Measurements from ENCODE around the gene PRSS50. TPM values are rescaled to one million over a fixed set of nuclear protein-coding genes. Genes with fewer than 3 reads are reported as not detected.

PRSS50 gene
- total and polyA plus RNA-seq, 4 donors, result 0.02 to 0.33 (median 0.25) TPM; not detected in 1

DNA sequence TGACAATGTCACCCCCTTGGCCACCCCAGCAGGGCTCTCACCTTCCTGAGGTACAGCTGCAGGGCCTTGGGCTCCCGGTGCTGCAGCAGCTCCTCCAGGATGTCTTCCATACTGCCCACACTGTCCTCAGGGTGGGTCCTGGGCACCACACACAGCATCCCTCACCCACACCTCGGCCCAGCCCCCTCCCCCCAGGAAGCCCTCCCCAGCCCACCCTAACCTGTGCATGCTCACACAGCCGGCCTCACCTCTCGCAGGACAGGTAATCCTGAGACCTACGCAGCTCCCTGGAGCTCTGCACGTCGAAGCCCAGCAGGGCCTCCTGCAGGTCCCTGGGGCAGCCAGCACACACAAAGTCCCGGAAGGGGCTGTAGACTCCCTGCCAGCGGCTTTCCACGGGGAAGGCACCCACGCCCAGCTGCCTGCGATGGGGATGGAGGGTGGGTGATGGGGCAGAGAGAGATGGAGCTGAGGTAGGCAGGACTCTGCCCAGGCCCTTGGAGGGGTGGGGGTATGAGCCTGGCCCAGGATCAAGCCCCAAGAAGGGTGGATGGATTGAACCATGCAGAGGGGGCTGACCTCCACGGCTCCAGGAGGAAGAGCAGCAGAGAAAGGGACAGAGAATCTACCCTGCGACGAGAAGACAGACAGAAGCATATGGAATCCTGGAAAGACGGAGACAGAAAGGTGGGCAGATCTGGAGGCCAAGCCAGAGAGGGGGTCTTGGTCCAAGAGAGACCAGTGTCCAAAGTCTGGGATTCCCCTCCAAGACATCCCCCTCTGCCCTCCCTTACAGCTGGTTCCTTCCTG is 40.9 kb downstream of the PRSS50 start:
- no peak for DNase-seq (ENCODE audit: low spot score)
- Histone ChIP-seq H3K4me3 (ENCODE audit: low read depth in 1 of 3, low read length in 3 of 3) (no peak overlapping the region), H3K9me3 (ENCODE audit: control insufficient read depth in 4 of 4, low read length in 3 of 4) (no peaks in the 10 kb centered on the region), H3K4me1 (ENCODE audit: control insufficient read depth in 4 of 4, insufficient read depth in 4 of 4, low read length in 3 of 4) (peaks cover 5 to 16% (median 11%) of the 10 kb centered on the region in 4 donors), H3K36me3 (ENCODE audit: control insufficient read depth in 4 of 4, insufficient read depth in 3 of 4, low read depth in 1 of 4, low read length in 3 of 4) (peaks cover 0 to 8% (median 0%) of the 10 kb centered on the region in 4 donors), H3K9ac (ENCODE audit: low read depth in 1 of 2, low read length in 2 of 2) (no peak overlapping the region), H3K27ac (ENCODE audit: low read depth in 1 of 2, low read length in 2 of 2) (no peak overlapping the region), H3K27me3 (ENCODE audit: control insufficient read depth in 4 of 4, insufficient read depth in 4 of 4, low read length in 3 of 4) (no peaks in the 10 kb centered on the region)
- TF ChIP-seq REST (IDR thresholded peaks at IDR 0.05) (no peak), FOXA2 (IDR thresholded peaks at IDR 0.05) (no peak), ATF3 (IDR thresholded peaks at IDR 0.05) (no peak), RAD21 (IDR thresholded peaks at IDR 0.05) (no peak), EGR1 (IDR thresholded peaks at IDR 0.05; ENCODE audit: low read depth in 2 of 2) (no peak), YY1 (IDR thresholded peaks at IDR 0.05) (no peak), GABPA (IDR thresholded peaks at IDR 0.05 in 1 of 2, conservative IDR thresholded peaks at IDR 0.05 in 1 of 2) (no peak), FOXA1 (IDR thresholded peaks at IDR 0.05) (no peak), SP1 (IDR thresholded peaks at IDR 0.05) (no peak), RXRA (IDR thresholded peaks at IDR 0.05) (no peak), TAF1 (conservative IDR thresholded peaks at IDR 0.05) (no peak)
- TF ChIP-seq, protein P1, sequence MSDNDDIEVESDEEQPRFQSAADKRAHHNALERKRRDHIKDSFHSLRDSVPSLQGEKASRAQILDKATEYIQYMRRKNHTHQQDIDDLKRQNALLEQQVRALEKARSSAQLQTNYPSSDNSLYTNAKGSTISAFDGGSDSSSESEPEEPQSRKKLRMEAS (IDR thresholded peaks at IDR 0.05), result no peak
- 91% methylated on average over 16 of the region's 16 CpGs for WGBS

DNA sequence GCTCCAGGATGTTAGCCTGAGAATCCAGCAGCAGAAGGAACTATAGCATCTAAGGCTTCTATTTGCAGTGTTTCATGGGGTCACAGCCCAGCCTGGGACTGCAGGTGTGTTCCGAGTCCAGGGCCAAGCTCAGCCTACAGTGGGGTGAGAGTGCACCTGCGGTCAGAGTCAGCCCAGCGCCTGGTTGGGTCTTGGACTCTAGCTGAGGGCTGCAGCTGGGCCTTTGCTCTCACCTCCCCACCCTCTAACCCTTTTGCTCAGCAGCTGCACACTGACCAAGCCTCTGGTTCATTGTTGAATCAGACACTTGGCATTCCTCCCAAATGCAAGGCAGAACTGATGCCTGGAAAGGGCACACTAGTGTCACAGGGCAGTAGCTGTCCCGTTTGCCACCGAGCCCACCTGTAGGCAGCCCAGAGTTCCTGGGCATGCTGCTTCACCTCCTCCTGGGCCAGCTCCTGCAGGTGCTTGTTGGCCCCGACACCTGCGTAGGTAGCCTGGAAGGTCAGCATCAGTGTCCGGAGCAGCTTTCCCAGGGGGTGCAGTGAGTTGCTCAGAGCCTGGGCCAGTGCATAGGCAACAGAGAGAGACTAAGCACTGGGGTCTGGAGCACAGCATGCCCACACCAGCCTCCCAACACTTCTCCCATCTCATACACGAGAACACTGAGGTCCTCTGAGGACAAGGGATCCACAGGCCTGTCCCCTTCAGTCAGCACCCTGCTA is 41.7 kb downstream of the PRSS50 start:
- peak; percentile 56 to 60 for TF ChIP-seq HNF4A (conservative IDR thresholded peaks at IDR 0.05)
- TF ChIP-seq JUND (IDR thresholded peaks at IDR 0.05), result no peak
- TF ChIP-seq HNF4G (IDR thresholded peaks at IDR 0.05), result peak; percentile 7
- peak; percentile 60 to 77 for TF ChIP-seq RXRA (IDR thresholded peaks at IDR 0.05)
- H3K9me3 ChIP-seq (ENCODE audit: control insufficient read depth in 4 of 4, low read length in 3 of 4), result no peaks in the 10 kb centered on the region
- peaks cover 5 to 16% (median 11%) of the 10 kb centered on the region in 4 donors for H3K4me1 ChIP-seq (ENCODE audit: control insufficient read depth in 4 of 4, insufficient read depth in 4 of 4, low read length in 3 of 4)
- H3K9ac ChIP-seq (ENCODE audit: low read depth in 1 of 2, low read length in 2 of 2), result no peak overlapping the region
- H3K27me3 ChIP-seq (ENCODE audit: control insufficient read depth in 4 of 4, insufficient read depth in 4 of 4, low read length in 3 of 4), result no peaks in the 10 kb centered on the region
- H3K27ac ChIP-seq (ENCODE audit: low read depth in 1 of 2, low read length in 2 of 2), result no peak overlapping the region
- no peak overlapping the region for H3K4me3 ChIP-seq (ENCODE audit: low read depth in 1 of 3, low read length in 3 of 3)
- DNase-seq (ENCODE audit: low spot score), result no peak
- WGBS, result 64% methylated on average over 9 of the region's 9 CpGs
- H3K36me3 ChIP-seq (ENCODE audit: control insufficient read depth in 4 of 4, insufficient read depth in 3 of 4, low read depth in 1 of 4, low read length in 3 of 4), result peaks cover 0 to 12% (median 2%) of the 10 kb centered on the region in 4 donors

Data from liver (tissue), 9 donors.